HEK293 (cell line): Measurements from ENCODE around the gene NSD1.

ENCODE experiments used
- CTCF ChIA-PET: fragments of 350-600 bp; formaldehyde crosslinking; extraction: SDS; loops from one replicate; lab custom pipeline; 2021; ENCODE audit warnings: antibody characterized with exemption; lab: Yijun Ruan, JAX
- POLR2A ChIA-PET: fragments of 300-600 bp; formaldehyde crosslinking; extraction: SDS; loops from one replicate; lab custom pipeline; 2020; ENCODE audit warnings: antibody characterized with exemption, inconsistent platforms; lab: Yijun Ruan, JAX
- H3K27ac ChIP-seq: fragments of 200-500 bp; sonication (Bioruptor generic); 2 replicates; pipeline ENCODE4 v1.5.1; 2014; ENCODE audit warnings: low read depth, low read length, control low read depth, inconsistent platforms; ENCODE audit errors: extremely low read depth
- H3K36me3 ChIP-seq, 2 experiments: fragments of 200-500 bp in 1 of 2; sonication (Bioruptor generic) in 1 of 2; 1 replicate in 1 of 2; 2 replicates in 1 of 2; pipeline ENCODE4 v1.5.1; 2014 to 2017; ENCODE audit warnings: inconsistent platforms in 2 of 2, low read length in 2 of 2; ENCODE audit not compliant: control insufficient read depth in 2 of 2, insufficient read depth in 1 of 2
- H3K4me1 ChIP-seq: fragments of 200-500 bp; sonication (Bioruptor generic); 2 replicates; pipeline ENCODE4 v1.5.1; 2014; ENCODE audit warnings: mild to moderate bottlenecking, low read length, inconsistent platforms; ENCODE audit not compliant: control insufficient read depth, insufficient read depth
- H3K4me3 ChIP-seq: 2 replicates; pipeline ENCODE4 v1.5.1; 2011; ENCODE audit warnings: low read depth, mild to moderate bottlenecking, control low read depth, low read length, moderate library complexity
- H3K9me3 ChIP-seq: fragments of 200-500 bp; sonication (Bioruptor generic); 2 replicates; pipeline ENCODE4 v1.5.1; 2014; ENCODE audit warnings: low read depth, low read length, inconsistent platforms; ENCODE audit not compliant: control insufficient read depth, insufficient read depth
- BCL11A ChIP-seq: fragments of 450-650 bp; formaldehyde crosslinking; IDR thresholded peaks from 2 replicates; pipeline ENCODE4 v1.5.1; 2016; ENCODE audit warnings: low read depth, missing biosample characterization, missing genetic modification characterization
- IKZF3 ChIP-seq: fragments of 450-650 bp; IDR thresholded peaks from 2 replicates; pipeline ENCODE4 v1.5.0; 2018; ENCODE audit warnings: missing biosample characterization, mild to moderate bottlenecking, missing genetic modification characterization, moderate library complexity
- KLF8 ChIP-seq: fragments of 450-650 bp; formaldehyde crosslinking; IDR thresholded peaks from 2 replicates; pipeline ENCODE4 v1.5.1; 2016; ENCODE audit warnings: missing biosample characterization, missing genetic modification characterization
- SCRT1 ChIP-seq: fragments of 450-650 bp; formaldehyde crosslinking; IDR thresholded peaks from 2 replicates; pipeline ENCODE4 v1.5.1; 2016; ENCODE audit warnings: missing biosample characterization, missing genetic modification characterization, borderline replicate concordance
- SETDB1 ChIP-seq: IDR thresholded peaks from one replicate; pipeline ENCODE4 v1.6.1; 2017; ENCODE audit warnings: mild to moderate bottlenecking, low read length, moderate library complexity, mixed read lengths; ENCODE audit not compliant: insufficient read length
- TCF7L2 ChIP-seq: IDR thresholded peaks from 2 replicates; pipeline ENCODE4 v1.6.1; 2011; ENCODE audit warnings: low read depth, mild to moderate bottlenecking, inconsistent platforms, low read length, moderate library complexity, borderline replicate concordance
- ZBTB21 ChIP-seq: fragments of 450-650 bp; formaldehyde crosslinking; IDR thresholded peaks from 2 replicates; pipeline ENCODE4 v1.5.1; 2017; ENCODE audit warnings: missing biosample characterization, missing genetic modification characterization
- ZFP41 ChIP-seq: fragments of 450-650 bp; formaldehyde crosslinking; IDR thresholded peaks from 2 replicates; pipeline ENCODE4 v1.5.1; 2016; ENCODE audit warnings: missing biosample characterization, missing genetic modification characterization, borderline replicate concordance
- ZNF155 ChIP-seq: fragments of 450-650 bp; formaldehyde crosslinking; IDR thresholded peaks from 2 replicates; pipeline ENCODE4 v1.5.1; 2016; ENCODE audit warnings: missing biosample characterization, missing genetic modification characterization
- ZNF174 ChIP-seq: fragments of 450-650 bp; formaldehyde crosslinking; IDR thresholded peaks from 2 replicates; pipeline ENCODE4 v1.5.0; 2017; ENCODE audit warnings: missing biosample characterization, mild to moderate bottlenecking, missing genetic modification characterization
- ZNF274 ChIP-seq, 2 experiments: fragments of 200-500 bp in 1 of 2; fragments of 450-650 bp in 1 of 2; sonication (Bioruptor generic) in 1 of 2; formaldehyde crosslinking in 1 of 2; IDR thresholded peaks; 2 replicates each; pipeline versions ENCODE4 v1.5.1 to v1.6.1; 2014 to 2016; ENCODE audit warnings: borderline replicate concordance in 1 of 2, inconsistent platforms in 1 of 2, low read length in 1 of 2, missing biosample characterization in 1 of 2, missing genetic modification characterization in 1 of 2
- ZNF311 ChIP-seq: fragments of 450-650 bp; formaldehyde crosslinking; IDR thresholded peaks from 2 replicates; pipeline ENCODE4 v1.5.1; 2017; ENCODE audit warnings: missing biosample characterization, missing genetic modification characterization, borderline replicate concordance
- ZNF335 ChIP-seq: fragments of 450-650 bp; formaldehyde crosslinking; conservative IDR thresholded peaks from 2 replicates; pipeline ENCODE4 v1.5.1; 2016; ENCODE audit warnings: missing biosample characterization, missing genetic modification characterization
- ZNF366 ChIP-seq: fragments of 450-650 bp; formaldehyde crosslinking; conservative IDR thresholded peaks from 2 replicates; pipeline ENCODE4 v1.5.1; 2016; ENCODE audit warnings: missing biosample characterization, missing genetic modification characterization
- ZNF391 ChIP-seq: fragments of 450-650 bp; formaldehyde crosslinking; IDR thresholded peaks from 2 replicates; pipeline ENCODE4 v1.5.1; 2016; ENCODE audit warnings: low read depth, missing biosample characterization, missing genetic modification characterization, borderline replicate concordance
- ZNF473 ChIP-seq: fragments of 450-650 bp; formaldehyde crosslinking; IDR thresholded peaks from 2 replicates; pipeline ENCODE4 v1.5.1; 2017; ENCODE audit warnings: missing biosample characterization, missing genetic modification characterization
- ZNF785 ChIP-seq: fragments of 450-650 bp; formaldehyde crosslinking; IDR thresholded peaks from 2 replicates; pipeline ENCODE4 v1.5.1; 2016; ENCODE audit warnings: missing biosample characterization, missing genetic modification characterization
- TF ChIP-seq, protein P1 (sequence below): fragments of 450-650 bp; formaldehyde crosslinking; IDR thresholded peaks from 2 replicates; pipeline ENCODE4 v1.5.1; 2017; ENCODE audit warnings: missing biosample characterization, missing genetic modification characterization
- TF ChIP-seq, protein P2 (sequence below): fragments of 450-650 bp; formaldehyde crosslinking; IDR thresholded peaks from 2 replicates; pipeline ENCODE4 v1.5.1; 2017; ENCODE audit warnings: missing biosample characterization, mild to moderate bottlenecking, missing genetic modification characterization, moderate library complexity
- TF ChIP-seq, protein P3 (sequence below): fragments of 450-650 bp; formaldehyde crosslinking; conservative IDR thresholded peaks from 2 replicates; pipeline ENCODE4 v1.5.1; 2016; ENCODE audit warnings: low read depth, missing biosample characterization, missing genetic modification characterization
- TF ChIP-seq, protein P4 (sequence below): fragments of 450-650 bp; formaldehyde crosslinking; IDR thresholded peaks from 2 replicates; pipeline ENCODE4 v1.5.1; 2016; ENCODE audit warnings: missing biosample characterization, missing genetic modification characterization
- TF ChIP-seq, protein P5 (sequence below): fragments of 450-650 bp; formaldehyde crosslinking; IDR thresholded peaks from 2 replicates; pipeline ENCODE4 v1.5.1; 2017; ENCODE audit warnings: missing biosample characterization, missing genetic modification characterization

NSD1 gene

DNA sequence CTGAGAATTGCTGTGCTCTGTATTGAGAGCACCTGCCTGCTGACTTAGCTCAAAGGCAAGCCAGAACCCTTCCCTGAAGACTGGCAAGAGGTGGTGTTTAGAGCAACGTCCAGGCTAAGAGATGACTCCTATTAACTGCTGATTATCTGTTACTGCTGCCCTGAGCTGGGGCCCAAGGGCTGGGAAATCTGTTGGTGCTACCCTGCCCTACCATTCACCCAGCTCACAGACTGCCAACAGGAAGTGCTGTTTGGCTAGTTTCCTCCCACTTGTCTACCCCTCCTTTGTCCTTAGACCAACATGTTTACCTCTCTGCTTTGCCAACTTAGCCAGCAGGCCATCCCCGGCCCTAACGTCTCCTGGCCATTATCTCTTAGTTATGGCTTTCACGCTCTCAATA is 163.0 kb downstream of the NSD1 start (continued):
- TF ChIP-seq, protein P1, sequence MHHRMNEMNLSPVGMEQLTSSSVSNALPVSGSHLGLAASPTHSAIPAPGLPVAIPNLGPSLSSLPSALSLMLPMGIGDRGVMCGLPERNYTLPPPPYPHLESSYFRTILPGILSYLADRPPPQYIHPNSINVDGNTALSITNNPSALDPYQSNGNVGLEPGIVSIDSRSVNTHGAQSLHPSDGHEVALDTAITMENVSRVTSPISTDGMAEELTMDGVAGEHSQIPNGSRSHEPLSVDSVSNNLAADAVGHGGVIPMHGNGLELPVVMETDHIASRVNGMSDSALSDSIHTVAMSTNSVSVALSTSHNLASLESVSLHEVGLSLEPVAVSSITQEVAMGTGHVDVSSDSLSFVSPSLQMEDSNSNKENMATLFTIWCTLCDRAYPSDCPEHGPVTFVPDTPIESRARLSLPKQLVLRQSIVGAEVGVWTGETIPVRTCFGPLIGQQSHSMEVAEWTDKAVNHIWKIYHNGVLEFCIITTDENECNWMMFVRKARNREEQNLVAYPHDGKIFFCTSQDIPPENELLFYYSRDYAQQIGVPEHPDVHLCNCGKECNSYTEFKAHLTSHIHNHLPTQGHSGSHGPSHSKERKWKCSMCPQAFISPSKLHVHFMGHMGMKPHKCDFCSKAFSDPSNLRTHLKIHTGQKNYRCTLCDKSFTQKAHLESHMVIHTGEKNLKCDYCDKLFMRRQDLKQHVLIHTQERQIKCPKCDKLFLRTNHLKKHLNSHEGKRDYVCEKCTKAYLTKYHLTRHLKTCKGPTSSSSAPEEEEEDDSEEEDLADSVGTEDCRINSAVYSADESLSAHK (tag by site-specific recombination) = no peak
- TF ChIP-seq SETDB1 (no peak), BCL11A (no peak), ZNF785 (tag by site-specific recombination) (no peak), KLF8 (tag by site-specific recombination) (no peak), ZNF274 (IDR thresholded peaks at IDR 0.05; ENCODE audit: low read length) (no peak), ZNF274 (tag by site-specific recombination; IDR thresholded peaks at IDR 0.05; ENCODE audit: borderline replicate concordance) (no peak), ZNF174 (tag by site-specific recombination) (no peak), ZBTB21 (tag by site-specific recombination) (no peak), SCRT1 (no peak), ZNF311 (no peak), ZNF366 (tag by site-specific recombination) (no peak)
- TF ChIP-seq, all 188 proteins: peak for 0

DNA sequence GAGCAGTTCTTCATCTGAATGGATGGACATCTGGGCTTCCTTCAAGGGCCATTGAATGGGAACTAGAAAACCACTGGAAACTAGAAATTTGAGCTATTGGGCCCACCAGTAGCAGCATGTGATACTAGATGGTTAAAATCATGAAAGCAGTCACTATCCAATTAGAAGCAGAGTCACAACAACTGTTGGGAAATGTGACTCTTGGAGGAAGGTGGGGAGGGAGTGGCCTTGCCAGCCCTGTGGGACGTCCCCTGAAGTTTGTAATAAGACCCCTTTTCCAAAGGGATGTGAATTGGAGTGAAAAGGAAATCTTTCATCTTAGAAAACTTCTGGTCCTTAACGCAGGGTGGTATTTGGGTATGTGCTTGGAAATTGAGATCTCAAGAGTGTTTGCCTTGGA is 164.3 kb downstream of the NSD1 start:
- Histone ChIP-seq H3K4me1 (peaks cover 6% of the 10 kb centered on the region), H3K9me3 (no peaks in the 10 kb centered on the region), H3K27ac (no peak overlapping the region), H3K4me3 (no peak overlapping the region), H3K36me3 (peaks cover 8 to 83% of the 10 kb centered on the region in 2 experiments; a peak in 2 of 3 replicates)
- CTCF ChIA-PET = interaction anchor here (0.7 to 0.9 kb wide), 3 partner anchors 19 to 638 kb away, joined by 3 to 5 read pairs (median 3); no protein-coding TSS in a partner anchor
- POLR2A ChIA-PET = interaction anchor here (1.1 to 2.1 kb wide), 3 partner anchors 12 to 24 kb away, joined by 3 to 5 read pairs (median 3); no protein-coding TSS in a partner anchor
- TF ChIP-seq, protein P2, sequence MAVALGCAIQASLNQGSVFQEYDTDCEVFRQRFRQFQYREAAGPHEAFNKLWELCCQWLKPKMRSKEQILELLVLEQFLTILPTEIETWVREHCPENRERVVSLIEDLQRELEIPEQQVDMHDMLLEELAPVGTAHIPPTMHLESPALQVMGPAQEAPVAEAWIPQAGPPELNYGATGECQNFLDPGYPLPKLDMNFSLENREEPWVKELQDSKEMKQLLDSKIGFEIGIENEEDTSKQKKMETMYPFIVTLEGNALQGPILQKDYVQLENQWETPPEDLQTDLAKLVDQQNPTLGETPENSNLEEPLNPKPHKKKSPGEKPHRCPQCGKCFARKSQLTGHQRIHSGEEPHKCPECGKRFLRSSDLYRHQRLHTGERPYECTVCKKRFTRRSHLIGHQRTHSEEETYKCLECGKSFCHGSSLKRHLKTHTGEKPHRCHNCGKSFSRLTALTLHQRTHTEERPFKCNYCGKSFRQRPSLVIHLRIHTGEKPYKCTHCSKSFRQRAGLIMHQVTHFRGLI = no peak
- TF ChIP-seq IKZF3 = 0 out of 2 replicates have a peak, but pooled peaks have one; percentile 15

DNA sequence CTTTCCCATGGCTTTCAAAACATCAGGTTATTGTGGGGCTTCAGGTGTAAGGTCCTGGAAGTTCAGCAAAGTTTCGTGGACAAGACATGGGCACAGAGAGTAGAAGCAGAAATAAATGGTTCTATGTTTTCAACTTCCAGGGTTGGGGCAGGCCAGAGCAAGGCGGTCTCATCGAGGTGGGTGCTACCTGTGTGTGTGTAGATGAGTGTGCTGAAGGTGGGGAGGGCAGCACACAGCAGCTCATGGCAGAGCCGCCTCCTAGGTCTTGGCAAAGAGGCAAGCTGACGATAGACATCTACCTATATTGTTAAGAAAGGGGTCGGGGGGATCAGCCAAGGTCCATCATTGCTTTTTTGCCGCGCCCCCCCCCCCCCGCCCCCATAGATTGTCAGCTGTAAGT is 166.1 kb downstream of the NSD1 start:
- Histone ChIP-seq H3K9me3 (no peaks in the 10 kb centered on the region), H3K36me3 (peaks cover 0 to 68% of the 10 kb centered on the region in 2 experiments; a peak in 1 of 3 replicates), H3K4me3 (no peak overlapping the region), H3K27ac (no peak overlapping the region), H3K4me1 (peaks cover 6% of the 10 kb centered on the region)
- ChIA-PET POLR2A (interaction anchor here (0.6 kb wide), 1 partner anchor 148 kb away, joined by 3 read pairs; no protein-coding TSS in a partner anchor), CTCF (interaction anchor here (0.7 to 3.4 kb wide), 7 partner anchors 10 to 510 kb away, joined by 3 to 15 read pairs (median 3); no protein-coding TSS in a partner anchor)
- TF ChIP-seq, protein P3, sequence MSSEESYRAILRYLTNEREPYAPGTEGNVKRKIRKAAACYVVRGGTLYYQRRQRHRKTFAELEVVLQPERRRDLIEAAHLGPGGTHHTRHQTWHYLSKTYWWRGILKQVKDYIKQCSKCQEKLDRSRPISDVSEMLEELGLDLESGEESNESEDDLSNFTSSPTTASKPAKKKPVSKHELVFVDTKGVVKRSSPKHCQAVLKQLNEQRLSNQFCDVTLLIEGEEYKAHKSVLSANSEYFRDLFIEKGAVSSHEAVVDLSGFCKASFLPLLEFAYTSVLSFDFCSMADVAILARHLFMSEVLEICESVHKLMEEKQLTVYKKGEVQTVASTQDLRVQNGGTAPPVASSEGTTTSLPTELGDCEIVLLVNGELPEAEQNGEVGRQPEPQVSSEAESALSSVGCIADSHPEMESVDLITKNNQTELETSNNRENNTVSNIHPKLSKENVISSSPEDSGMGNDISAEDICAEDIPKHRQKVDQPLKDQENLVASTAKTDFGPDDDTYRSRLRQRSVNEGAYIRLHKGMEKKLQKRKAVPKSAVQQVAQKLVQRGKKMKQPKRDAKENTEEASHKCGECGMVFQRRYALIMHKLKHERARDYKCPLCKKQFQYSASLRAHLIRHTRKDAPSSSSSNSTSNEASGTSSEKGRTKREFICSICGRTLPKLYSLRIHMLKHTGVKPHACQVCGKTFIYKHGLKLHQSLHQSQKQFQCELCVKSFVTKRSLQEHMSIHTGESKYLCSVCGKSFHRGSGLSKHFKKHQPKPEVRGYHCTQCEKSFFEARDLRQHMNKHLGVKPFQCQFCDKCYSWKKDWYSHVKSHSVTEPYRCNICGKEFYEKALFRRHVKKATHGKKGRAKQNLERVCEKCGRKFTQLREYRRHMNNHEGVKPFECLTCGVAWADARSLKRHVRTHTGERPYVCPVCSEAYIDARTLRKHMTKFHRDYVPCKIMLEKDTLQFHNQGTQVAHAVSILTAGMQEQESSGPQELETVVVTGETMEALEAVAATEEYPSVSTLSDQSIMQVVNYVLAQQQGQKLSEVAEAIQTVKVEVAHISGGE = no peak
- TF ChIP-seq ZNF155 (no peak), ZNF391 (no peak), ZFP41 (tag by site-specific recombination) (no peak), TCF7L2 (no peak), ZNF473 (no peak), ZNF335 (tag by site-specific recombination) (no peak)
- TF ChIP-seq, protein P4, sequence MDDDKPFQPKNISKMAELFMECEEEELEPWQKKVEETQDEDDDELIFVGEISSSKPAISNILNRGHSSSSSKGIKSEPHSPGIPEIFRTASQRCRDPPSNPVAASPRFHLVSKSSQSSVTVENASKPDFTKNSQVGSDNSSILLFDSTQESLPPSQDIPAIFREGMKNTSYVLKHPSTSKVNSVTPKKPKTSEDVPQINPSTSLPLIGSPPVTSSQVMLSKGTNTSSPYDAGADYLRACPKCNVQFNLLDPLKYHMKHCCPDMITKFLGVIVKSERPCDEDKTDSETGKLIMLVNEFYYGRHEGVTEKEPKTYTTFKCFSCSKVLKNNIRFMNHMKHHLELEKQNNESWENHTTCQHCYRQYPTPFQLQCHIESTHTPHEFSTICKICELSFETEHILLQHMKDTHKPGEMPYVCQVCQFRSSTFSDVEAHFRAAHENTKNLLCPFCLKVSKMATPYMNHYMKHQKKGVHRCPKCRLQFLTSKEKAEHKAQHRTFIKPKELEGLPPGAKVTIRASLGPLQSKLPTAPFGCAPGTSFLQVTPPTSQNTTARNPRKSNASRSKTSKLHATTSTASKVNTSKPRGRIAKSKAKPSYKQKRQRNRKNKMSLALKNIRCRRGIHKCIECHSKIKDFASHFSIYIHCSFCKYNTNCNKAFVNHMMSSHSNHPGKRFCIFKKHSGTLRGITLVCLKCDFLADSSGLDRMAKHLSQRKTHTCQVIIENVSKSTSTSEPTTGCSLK = no peak
- TF ChIP-seq, protein P5, sequence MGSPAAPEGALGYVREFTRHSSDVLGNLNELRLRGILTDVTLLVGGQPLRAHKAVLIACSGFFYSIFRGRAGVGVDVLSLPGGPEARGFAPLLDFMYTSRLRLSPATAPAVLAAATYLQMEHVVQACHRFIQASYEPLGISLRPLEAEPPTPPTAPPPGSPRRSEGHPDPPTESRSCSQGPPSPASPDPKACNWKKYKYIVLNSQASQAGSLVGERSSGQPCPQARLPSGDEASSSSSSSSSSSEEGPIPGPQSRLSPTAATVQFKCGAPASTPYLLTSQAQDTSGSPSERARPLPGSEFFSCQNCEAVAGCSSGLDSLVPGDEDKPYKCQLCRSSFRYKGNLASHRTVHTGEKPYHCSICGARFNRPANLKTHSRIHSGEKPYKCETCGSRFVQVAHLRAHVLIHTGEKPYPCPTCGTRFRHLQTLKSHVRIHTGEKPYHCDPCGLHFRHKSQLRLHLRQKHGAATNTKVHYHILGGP (tag by site-specific recombination) = no peak
